NB4 (cell line): ENCODE results near the gene PAPOLA.

Source experiments
- CTCF ChIP-seq: IDR thresholded peaks from one replicate; pipeline ENCODE4 v1.5.1; 2012; ENCODE audit warnings: low read depth, low read length
- MAX ChIP-seq: IDR thresholded peaks from 2 replicates; pipeline ENCODE4 v1.6.1; 2011; ENCODE audit warnings: low read depth, low read length
- POLR2A ChIP-seq: IDR thresholded peaks from 2 replicates; pipeline ENCODE4 v1.6.1; 2011; ENCODE audit warnings: mild to moderate bottlenecking; ENCODE audit not compliant: insufficient read length; ENCODE audit errors: extremely low read depth

GRCh38 chr14:96599076-96599475 lies 96.9 kb downstream of the PAPOLA start:
- TF ChIP-seq CTCF: no peak
- no peak for TF ChIP-seq POLR2A
- TF ChIP-seq MAX: no peak
